ENCODE data around the gene DDA1.

GRCh38 chr19:17348700-17349099, 39.3 kb downstream of the DDA1 start:
- TF ChIP-seq CTCF (IDR thresholded peaks at IDR 0.05; ENCODE audit: insufficient read depth, low read length, poor library complexity, severe bottlenecking) (no peak), EZH2phosphoT487 (conservative IDR thresholded peaks at IDR 0.05; ENCODE audit: low read length) (no peak)
